Limb (tissue), 2 donors: ENCODE data around the gene MMD.
"Not testable (repeated sequence)": the region's sequence is repeated elsewhere in the genome, so short reads cannot be mapped to it uniquely, and the experiment has no call there.

Source experiments
- DNase-seq, 2 donors: peaks; one replicate each; pipeline ENCODE4 v3.0.0-alpha.2; 2016; ENCODE audit errors: extremely low spot score in 2 of 2

Gene MMD

GRCh38 chr17:55395803-55396505, 25.7 kb downstream of the MMD start:
- DNase-seq = no peak

- peak in 1 of 2 donors; percentile 9 for DNase-seq
Observed at GRCh38 chr17:55394357-55395021, 27.1 kb downstream of the MMD start.

GRCh38 chr17:55391764-55392467, 29.7 kb downstream of the MMD start:
- no peak for DNase-seq

- no peak for DNase-seq
Observed at GRCh38 chr17:55391244-55391757, 30.3 kb downstream of the MMD start.

- no peak for DNase-seq
Observed at GRCh38 chr17:55390364-55390977, 31.2 kb downstream of the MMD start.

GRCh38 chr17:55389715-55390114, 31.9 kb downstream of the MMD start:
- DNase-seq = not testable (repeated sequence)

- no peak for DNase-seq
Observed at GRCh38 chr17:55388842-55389241, 32.8 kb downstream of the MMD start.

GRCh38 chr17:55386796-55387332, 34.8 kb downstream of the MMD start:
- no peak for DNase-seq

GRCh38 chr17:55384643-55385232, 36.9 kb downstream of the MMD start:
- no peak for DNase-seq

GRCh38 chr17:55383771-55384642, 37.6 kb downstream of the MMD start:
- DNase-seq = no peak

GRCh38 chr17:55381017-55381770, 40.4 kb downstream of the MMD start:
- no peak for DNase-seq

- no peak for DNase-seq
Observed at GRCh38 chr17:55377671-55378275, 43.9 kb downstream of the MMD start.

GRCh38 chr17:55368706-55369105, 52.9 kb downstream of the MMD start:
- no peak for DNase-seq

- DNase-seq = no peak
Observed at GRCh38 chr17:55366020-55366481, 55.6 kb downstream of the MMD start.

GRCh38 chr17:55363033-55363432, 58.6 kb downstream of the MMD start:
- DNase-seq = no peak

GRCh38 chr17:55360971-55361370, 60.7 kb downstream of the MMD start:
- no peak for DNase-seq

GRCh38 chr17:55356434-55357328, 65.0 kb downstream of the MMD start:
- DNase-seq = peak; percentile 46 to 50

GRCh38 chr17:55354941-55355340, 66.7 kb downstream of the MMD start:
- DNase-seq = no peak
